Activated CD4-positive, alpha-beta T cell treated with anti-CD3 and anti-CD28 coated beads, Interleukin-2, amount 10 ng/mL, durations not matched to agents 24 days and 14 days (primary cell): ENCODE results near the gene CEBPE. TPM values are rescaled to one million over a fixed set of nuclear protein-coding genes. Genes with fewer than 3 reads are reported as not detected.

ENCODE experiments used
- DNase-seq: peaks from one replicate; pipeline ENCODE4 v3.0.0; 2022
- H3K27ac Mint-ChIP-seq: one replicate; pipeline ENCODE4 v1.8.0; 2022; ENCODE audit warnings: mild to moderate bottlenecking, mixed read lengths
- H3K27me3 Mint-ChIP-seq: one replicate; pipeline ENCODE4 v1.8.0; 2022; ENCODE audit warnings: mixed read lengths
- H3K36me3 Mint-ChIP-seq: one replicate; pipeline ENCODE4 v1.8.0; 2022; ENCODE audit warnings: low read depth, mild to moderate bottlenecking, mixed read lengths
- H3K4me1 Mint-ChIP-seq: one replicate; pipeline ENCODE4 v1.8.0; 2021; ENCODE audit warnings: mixed read lengths
- H3K4me3 Mint-ChIP-seq: one replicate; pipeline ENCODE4 v1.8.0; 2022; ENCODE audit warnings: mild to moderate bottlenecking, moderate library complexity, mixed read lengths
- H3K9me3 Mint-ChIP-seq: one replicate; pipeline ENCODE4 v1.8.0; 2021; ENCODE audit warnings: mixed read lengths
- intact Hi-C: fragments of 100-400 bp; cut with micrococcal nuclease; formaldehyde crosslinking; loops from one replicate; pipeline ENCODE4 v1.15.1; 2023
- total RNA-seq: library from RNA; stranded (reverse); gene quantifications from 2 replicates; pipeline ENCODE4 v1.2.3, GENCODE V29; 2022

The CEBPE gene
- 0.35 TPM in 1 of 2 replicates, not detected in the other for total RNA-seq

DNA sequence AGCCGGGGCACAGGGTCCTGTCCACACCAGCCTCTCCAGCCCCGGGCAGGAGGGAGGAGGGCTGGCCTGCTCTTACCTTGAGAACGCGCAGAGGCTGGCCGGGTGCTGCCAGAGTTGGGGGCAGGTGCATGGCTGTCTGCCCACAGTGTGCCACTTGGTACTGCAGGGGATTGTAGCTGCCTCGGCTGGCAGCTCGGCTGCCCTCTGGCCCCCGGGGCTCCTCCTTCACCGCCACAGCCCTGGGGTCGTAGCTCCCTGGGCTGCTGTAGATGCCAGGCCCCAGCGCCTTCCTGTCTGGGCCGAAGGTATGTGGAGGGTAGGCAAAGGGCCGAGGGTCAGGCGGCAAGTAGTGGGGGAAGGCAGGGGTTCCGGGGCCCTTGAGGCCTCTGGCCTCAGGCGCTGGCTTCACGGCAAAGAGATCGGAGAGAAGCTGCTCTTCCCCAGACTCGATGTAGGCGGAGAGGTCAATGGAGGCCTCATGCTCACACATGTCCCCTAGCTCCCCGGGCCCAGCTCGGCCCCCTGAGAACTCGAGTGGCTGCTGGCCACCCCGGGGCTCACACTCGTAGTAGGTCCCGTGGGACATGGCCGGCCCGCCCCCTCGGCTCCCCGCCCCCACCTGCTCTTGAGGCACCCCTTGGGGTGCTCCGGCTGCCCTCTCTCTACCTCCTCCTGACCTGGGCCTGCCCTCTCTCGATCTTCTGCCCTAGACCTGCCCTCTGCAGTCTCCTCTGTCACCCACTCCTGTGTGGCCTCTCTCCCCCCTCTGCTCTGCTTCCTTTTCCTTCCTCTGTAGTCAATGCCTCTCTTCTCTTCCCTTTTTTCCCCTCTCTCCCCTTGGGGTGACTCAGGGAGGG lies at the start of gene CEBPE:
TSS of gene CEBPE (minus strand) at position 750 of the 857 bp plus-strand sequence. CDS start at position 586, 164 bp downstream.
- H3K4me1 Mint-ChIP-seq: peaks cover 36% of the 10 kb centered on the region
- peak within 1 kb of the TSS; percentile 37 for H3K4me3 Mint-ChIP-seq
- no peak for DNase-seq
- H3K27me3 Mint-ChIP-seq: peaks cover 9% of the 10 kb centered on the region
- peak within 1 kb of the TSS; percentile 81 for H3K27ac Mint-ChIP-seq
- intact Hi-C loops: no loop called here
- H3K36me3 Mint-ChIP-seq: no peaks in the 10 kb centered on the region
- no peaks in the 10 kb centered on the region for H3K9me3 Mint-ChIP-seq

DNA sequence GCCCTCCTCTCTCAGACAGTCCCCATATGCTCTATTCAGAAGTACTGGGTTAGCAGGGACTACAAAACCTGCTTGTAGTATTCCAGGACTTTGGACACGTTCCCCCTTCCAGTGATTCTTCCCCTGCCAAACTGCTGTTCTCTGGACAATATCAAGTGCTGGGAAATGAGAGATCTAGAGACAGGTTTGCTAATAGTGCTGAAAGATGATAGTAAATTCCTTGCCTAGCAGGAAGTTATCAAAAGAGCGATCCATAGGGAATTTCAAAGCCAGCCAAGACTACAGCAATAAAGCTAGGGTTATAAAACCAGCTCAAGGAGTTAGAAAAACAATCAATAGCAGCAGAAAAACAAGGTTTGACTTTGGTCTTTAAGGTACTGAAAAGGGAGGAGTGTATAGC lies 49.2 kb upstream of the CEBPE start:
- Mint-ChIP-seq H3K27ac (no peak overlapping the region), H3K9me3 (no peaks in the 10 kb centered on the region), H3K4me3 (no peak overlapping the region), H3K36me3 (no peaks in the 10 kb centered on the region), H3K4me1 (no peaks in the 10 kb centered on the region), H3K27me3 (peaks cover 14% of the 10 kb centered on the region)
- DNase-seq: no peak
- intact Hi-C loops: no loop called here

DNA sequence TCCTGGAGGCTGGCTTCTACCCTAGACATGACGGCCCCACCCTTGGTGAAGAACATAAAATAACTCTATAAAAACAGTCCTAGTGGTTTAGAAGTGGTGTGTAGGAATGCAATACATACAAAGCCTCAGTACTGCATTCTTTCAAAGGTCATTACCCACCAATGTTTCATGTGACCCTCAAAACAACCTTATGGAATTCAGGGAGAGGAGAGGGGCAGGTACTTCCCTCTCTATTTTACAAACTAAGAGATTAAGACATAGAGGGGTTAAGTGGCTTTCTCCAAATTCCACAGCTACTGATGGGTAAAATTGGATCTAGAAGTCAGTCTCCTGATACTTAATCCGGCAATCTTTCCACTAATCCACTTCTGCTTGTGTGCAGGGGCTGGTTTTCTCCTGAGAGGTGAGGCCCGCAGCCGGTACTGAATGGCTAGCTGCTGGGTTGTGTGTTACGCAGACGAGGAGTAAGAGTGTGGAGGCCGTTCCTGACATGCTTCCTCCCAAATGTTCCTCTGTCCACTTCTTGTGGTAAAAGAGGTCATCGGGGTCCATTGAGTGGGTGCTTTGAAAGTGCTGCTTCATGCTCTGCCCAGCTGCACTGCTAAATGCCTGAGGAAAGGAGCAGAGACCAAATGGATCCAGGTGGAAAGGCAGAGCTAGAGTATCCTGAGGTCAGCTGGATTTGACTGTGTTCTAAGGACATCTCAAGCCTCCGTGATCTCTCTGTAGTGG lies 48.2 kb upstream of the CEBPE start:
- no peaks in the 10 kb centered on the region for H3K36me3 Mint-ChIP-seq
- no peak overlapping the region for H3K4me3 Mint-ChIP-seq
- H3K27me3 Mint-ChIP-seq: peaks cover 10% of the 10 kb centered on the region
- no peaks in the 10 kb centered on the region for H3K9me3 Mint-ChIP-seq
- H3K27ac Mint-ChIP-seq: no peak overlapping the region
- intact Hi-C loops: no loop called here
- no peaks in the 10 kb centered on the region for H3K4me1 Mint-ChIP-seq
- DNase-seq: no peak

DNA sequence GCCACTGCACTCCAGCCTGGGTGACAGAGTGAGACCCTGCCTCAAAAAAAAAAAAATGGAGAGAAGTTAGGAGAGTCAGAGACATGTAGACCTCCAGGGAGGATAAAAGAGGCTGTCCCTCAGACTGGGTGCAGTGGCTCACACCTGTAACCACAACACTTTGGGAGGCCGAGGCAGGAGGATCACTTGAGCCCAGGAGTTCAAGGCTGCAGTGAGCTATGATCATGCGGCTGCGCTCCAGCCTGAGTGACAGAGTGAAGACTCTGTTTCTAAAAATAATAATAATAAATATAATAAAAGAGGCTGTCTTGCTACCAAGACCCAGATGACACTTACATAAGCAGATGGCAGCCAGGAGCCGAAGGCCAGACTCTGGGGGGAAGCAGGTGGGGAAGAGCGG lies 45.9 kb upstream of the CEBPE start:
- no peak for DNase-seq
- Mint-ChIP-seq H3K4me3 (no peak overlapping the region), H3K36me3 (no peaks in the 10 kb centered on the region), H3K27me3 (peaks cover 12% of the 10 kb centered on the region), H3K4me1 (peaks cover 4% of the 10 kb centered on the region), H3K9me3 (no peaks in the 10 kb centered on the region), H3K27ac (no peak overlapping the region)
- intact Hi-C loops: no loop called here

DNA sequence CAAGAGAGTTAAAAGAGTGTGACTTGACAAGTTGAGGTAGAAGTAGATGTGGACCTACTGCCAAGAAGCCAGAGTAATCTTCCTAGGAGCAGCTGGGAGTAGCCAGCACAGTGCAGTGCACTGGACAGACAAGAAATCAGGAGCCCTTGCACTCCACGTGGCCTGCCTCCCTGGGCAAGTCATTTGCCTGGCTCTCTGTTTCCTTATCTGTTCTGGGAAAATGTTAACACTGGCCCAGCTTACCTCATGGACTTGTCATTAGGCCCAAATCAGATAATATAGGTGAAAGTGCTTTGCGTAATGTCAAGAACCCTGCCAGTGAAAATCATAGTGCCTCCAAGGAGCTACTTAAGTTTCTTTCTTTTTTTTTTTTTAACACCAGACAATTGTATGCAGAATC lies 45.2 kb upstream of the CEBPE start:
- Mint-ChIP-seq H3K4me1 (peaks cover 4% of the 10 kb centered on the region), H3K9me3 (no peaks in the 10 kb centered on the region), H3K27ac (no peak overlapping the region), H3K27me3 (peaks cover 13% of the 10 kb centered on the region), H3K4me3 (no peak overlapping the region), H3K36me3 (no peaks in the 10 kb centered on the region)
- intact Hi-C loops: no loop called here
- no peak for DNase-seq

DNA sequence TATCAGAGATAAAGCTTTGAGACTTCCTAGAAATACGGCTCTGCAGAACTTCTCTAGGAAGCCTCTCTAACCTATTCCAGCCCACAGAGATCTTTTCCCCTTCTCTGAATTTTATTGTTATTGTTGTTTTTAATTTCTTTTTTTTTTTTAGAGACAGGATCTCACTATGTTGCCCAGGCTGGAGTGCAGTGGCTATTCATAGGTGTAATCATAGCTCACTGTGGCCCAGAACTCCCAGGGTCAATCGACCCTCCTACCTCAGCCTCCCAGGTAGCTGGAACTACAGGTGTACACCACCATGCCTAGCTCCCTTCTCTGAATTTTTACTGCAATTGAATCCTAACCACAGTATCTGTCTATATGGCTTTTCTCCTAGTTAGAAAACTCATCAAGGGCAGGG lies 44.8 kb upstream of the CEBPE start:
- H3K4me1 Mint-ChIP-seq: peaks cover 4% of the 10 kb centered on the region
- no peaks in the 10 kb centered on the region for H3K9me3 Mint-ChIP-seq
- H3K27me3 Mint-ChIP-seq: peaks cover 13% of the 10 kb centered on the region
- no peaks in the 10 kb centered on the region for H3K36me3 Mint-ChIP-seq
- no peak overlapping the region for H3K27ac Mint-ChIP-seq
- DNase-seq: no peak
- no peak overlapping the region for H3K4me3 Mint-ChIP-seq
- intact Hi-C loops: no loop called here

DNA sequence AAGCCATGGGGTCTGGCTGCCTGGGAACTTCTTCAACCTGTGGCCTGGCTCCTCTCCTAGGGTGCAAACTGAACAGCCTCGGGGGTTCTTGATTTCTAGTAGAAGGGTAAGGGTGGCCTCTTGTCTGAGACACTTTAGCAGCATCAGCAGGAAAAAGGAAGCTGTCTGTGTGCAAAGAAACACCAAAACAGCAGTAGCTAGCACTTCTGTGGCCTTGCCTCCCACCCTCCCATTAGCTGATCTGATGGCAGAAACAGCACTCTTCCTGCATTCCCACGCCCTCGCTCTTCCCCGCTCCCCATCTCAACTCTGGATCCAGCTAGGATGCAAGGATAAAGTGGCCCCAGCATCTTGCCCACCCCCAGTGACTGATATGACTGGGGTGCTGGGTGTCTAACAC lies 43.7 kb upstream of the CEBPE start:
- no peaks in the 10 kb centered on the region for H3K9me3 Mint-ChIP-seq
- DNase-seq: no peak
- H3K27me3 Mint-ChIP-seq: peaks cover 10% of the 10 kb centered on the region
- no peak overlapping the region for H3K27ac Mint-ChIP-seq
- H3K4me3 Mint-ChIP-seq: no peak overlapping the region
- intact Hi-C loops: no loop called here
- peaks cover 4% of the 10 kb centered on the region for H3K4me1 Mint-ChIP-seq
- H3K36me3 Mint-ChIP-seq: no peaks in the 10 kb centered on the region

DNA sequence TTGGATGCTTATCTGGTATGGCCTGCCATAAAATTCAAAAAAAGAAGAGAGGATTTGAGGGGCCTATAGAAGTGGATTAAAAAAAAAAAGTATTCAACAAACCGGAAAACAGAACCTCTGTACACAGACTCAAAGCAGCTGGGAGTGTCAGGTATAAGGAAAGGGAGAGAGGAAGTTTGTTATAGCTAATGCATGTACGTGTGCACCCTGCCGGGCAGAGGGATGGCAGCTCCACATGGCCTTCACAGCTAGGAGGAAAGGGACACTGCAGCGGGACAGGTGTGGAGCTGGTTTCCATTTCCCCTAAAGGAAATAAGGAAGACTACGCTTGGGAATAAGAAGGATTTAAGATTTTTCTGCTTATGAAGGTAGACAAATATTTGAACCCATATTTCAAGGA lies 43.0 kb upstream of the CEBPE start:
- intact Hi-C loops: no loop called here
- no peak for DNase-seq
- Mint-ChIP-seq H3K36me3 (no peaks in the 10 kb centered on the region), H3K4me1 (peaks cover 4% of the 10 kb centered on the region), H3K27me3 (peaks cover 13% of the 10 kb centered on the region), H3K27ac (no peak overlapping the region), H3K4me3 (no peak overlapping the region), H3K9me3 (no peaks in the 10 kb centered on the region)

DNA sequence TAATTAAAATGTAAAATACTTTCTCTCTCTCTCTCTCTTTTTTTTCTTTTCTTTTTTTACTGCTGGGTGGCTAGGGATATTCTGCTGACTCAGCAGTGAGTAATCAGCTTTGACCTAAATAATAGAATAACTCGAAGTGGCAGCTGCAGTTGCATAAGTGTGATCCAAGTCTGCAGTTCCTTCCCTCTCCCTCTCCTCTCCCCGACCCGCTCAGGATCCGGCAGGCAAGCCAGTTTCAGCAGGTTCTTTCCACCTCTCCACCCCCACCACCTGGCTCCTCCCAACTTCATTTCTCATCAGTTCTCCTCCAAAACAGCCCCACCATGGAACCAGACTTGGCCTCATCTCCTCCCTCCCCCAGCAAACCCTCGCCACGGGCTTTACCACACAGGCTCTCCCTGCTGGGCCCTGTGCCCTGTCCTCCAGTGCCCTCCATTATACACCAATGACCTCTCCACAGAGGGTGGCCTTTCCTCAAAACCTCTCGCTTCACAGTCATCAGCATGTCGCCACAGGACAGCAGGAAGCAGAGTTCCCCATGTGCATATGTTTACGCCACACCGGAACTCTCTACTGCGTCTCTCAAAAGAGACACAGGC lies 42.0 kb upstream of the CEBPE start:
- Mint-ChIP-seq H3K36me3 (no peaks in the 10 kb centered on the region), H3K27ac (no peak overlapping the region), H3K4me1 (peaks cover 4% of the 10 kb centered on the region), H3K9me3 (no peaks in the 10 kb centered on the region), H3K27me3 (peaks cover 8% of the 10 kb centered on the region), H3K4me3 (no peak overlapping the region)
- no peak for DNase-seq
- intact Hi-C loops: no loop called here

DNA sequence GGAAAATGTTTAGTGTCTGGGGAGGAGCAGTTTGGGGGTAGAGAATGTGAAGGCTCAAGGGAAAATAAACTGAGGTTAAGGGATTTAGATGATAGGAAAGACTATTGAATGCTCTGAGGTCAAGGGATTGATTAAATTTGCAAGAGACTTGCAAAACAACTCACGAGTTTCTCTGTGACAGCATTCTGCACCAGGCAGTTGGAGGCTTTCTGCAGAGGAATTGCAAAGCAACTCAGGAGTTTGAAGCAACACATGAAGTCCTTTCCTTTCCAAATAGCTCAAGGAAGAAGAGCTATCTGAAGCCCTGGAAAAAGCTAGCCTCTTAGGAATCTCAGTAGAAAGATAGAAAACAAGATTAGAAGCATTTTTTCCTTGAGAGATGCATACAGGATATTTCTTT lies 40.5 kb upstream of the CEBPE start:
- H3K4me1 Mint-ChIP-seq: peaks cover 8% of the 10 kb centered on the region
- H3K9me3 Mint-ChIP-seq: no peaks in the 10 kb centered on the region
- DNase-seq: no peak
- H3K27me3 Mint-ChIP-seq: peaks cover 7% of the 10 kb centered on the region
- H3K27ac Mint-ChIP-seq: no peak overlapping the region
- intact Hi-C loops: no loop called here
- H3K4me3 Mint-ChIP-seq: no peak overlapping the region
- H3K36me3 Mint-ChIP-seq: no peaks in the 10 kb centered on the region

DNA sequence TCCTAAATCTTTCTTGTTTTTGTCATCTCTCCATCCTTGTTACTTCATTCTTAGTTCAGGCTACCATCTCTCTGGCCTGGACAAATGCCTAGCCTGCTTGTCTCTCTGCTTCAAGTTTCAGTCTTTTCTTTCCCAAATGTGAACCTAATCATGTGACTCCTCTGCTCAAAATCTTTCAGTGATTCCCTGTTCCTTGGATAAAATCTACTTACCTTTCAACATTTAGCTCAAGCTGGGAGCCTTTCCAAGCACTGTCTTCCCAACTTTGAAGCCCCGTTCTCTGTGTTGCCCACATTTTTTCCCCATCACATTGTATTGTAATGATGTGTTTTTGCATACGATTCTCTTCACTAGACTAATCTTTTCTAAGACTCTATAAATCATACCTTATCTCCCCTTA lies 39.7 kb upstream of the CEBPE start:
- no peak overlapping the region for H3K4me3 Mint-ChIP-seq
- intact Hi-C loops: no loop called here
- no peaks in the 10 kb centered on the region for H3K36me3 Mint-ChIP-seq
- no peak for DNase-seq
- H3K4me1 Mint-ChIP-seq: peaks cover 11% of the 10 kb centered on the region
- H3K9me3 Mint-ChIP-seq: no peaks in the 10 kb centered on the region
- H3K27ac Mint-ChIP-seq: no peak overlapping the region
- H3K27me3 Mint-ChIP-seq: peaks cover 7% of the 10 kb centered on the region

DNA sequence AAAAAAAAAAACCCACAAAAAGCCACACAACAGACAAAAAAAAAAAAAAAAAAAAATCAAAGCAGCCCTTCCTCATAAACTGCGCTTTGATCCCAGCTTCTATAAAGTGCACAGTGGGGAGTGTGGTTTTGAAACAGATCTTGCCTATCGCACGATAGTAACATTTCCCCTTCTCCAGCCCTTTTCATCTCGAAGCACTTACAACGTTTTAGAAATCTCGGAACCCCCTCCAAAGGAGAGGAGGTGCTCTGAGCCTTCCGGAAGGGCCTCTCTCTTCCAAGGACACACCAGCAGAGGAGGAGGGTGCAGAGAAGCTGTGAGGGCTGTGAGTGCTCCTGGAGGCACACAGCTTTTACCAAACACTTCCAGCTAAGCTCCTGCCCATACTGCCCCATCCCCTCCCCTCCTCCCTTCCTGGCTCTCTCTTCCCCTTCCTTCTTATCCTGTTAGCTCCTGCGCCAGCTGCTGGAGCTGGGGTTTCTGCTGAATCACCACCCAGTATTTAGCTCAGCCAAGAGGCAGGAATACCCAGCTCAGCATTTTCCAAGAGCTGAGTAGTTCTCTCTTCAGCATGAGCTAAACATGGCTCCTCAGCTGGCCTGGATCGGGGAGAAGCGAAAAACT lies 36.0 kb upstream of the CEBPE start:
- Mint-ChIP-seq H3K4me3 (no peak overlapping the region), H3K9me3 (no peaks in the 10 kb centered on the region), H3K27me3 (peaks cover 5% of the 10 kb centered on the region), H3K36me3 (no peaks in the 10 kb centered on the region), H3K4me1 (peaks cover 9% of the 10 kb centered on the region), H3K27ac (no peak overlapping the region)
- intact Hi-C loops: no loop called here
- DNase-seq: no peak

DNA sequence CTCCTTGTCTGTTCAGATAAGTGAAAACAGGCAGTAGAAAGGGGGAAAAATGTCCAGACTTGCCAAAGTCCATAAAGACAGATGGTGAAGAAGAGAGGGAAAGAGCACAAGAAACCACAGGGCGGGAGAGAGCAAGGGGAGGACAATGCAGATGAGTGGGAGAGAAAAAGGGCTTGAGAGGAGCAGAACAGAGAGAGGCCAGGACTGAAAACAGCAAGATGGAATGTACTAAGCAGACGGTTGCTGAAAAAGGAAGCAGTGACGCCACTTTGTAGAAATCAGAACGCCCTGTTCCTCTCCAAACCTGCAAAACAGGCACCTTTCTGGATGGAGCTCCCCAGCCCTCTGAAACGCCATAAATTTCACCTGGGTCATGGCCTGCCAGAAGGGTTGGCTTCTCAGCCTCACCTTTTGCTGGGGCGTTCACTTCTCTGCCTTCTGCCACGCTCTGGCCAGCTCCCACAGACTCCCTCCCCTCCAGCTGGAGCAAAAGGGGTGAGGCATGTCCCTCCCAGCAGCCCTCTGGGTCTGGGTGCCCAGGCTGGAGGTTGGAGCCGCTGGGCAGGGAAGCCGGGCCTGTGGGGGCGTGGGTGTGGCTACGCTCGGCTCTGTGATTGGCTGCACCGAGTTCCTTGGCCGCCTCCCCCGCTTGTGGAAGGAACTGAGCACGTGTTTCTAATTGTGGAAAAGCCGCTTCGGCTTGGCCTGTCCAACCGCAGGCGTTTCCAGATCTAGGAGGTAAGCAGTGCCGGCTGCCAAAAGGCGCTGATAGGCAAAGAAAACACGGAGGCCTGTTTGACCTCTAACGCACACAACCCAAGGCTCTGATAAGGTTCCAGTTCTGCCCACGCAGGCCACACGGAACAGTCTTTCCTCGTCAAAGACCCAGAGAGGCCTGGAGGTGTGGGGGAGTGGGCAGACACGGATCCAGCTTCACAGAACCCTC lies 35.1 kb upstream of the CEBPE start:
- intact Hi-C loops: no loop called here
- no peak overlapping the region for H3K27ac Mint-ChIP-seq
- H3K36me3 Mint-ChIP-seq: no peaks in the 10 kb centered on the region
- DNase-seq: no peak
- no peak overlapping the region for H3K4me3 Mint-ChIP-seq
- H3K27me3 Mint-ChIP-seq: peaks cover 3% of the 10 kb centered on the region
- peaks cover 9% of the 10 kb centered on the region for H3K4me1 Mint-ChIP-seq
- H3K9me3 Mint-ChIP-seq: no peaks in the 10 kb centered on the region
